Karpas-422 (cell line): ENCODE results near the gene SCN3A. TPM values are rescaled to one million over a fixed set of nuclear protein-coding genes. Genes with fewer than 3 reads are reported as not detected.

Experiments
- DNase-seq: peaks from one replicate; pipeline ENCODE4 v3.0.0-alpha.2; 2015
- H2AFZ ChIP-seq: fragments of 200-600 bp; sonication (generic); 2 replicates; pipeline ENCODE4 v1.6.1; 2014; ENCODE audit warnings: antibody characterized with exemption, low read length, mixed read lengths
- H3K27ac ChIP-seq: fragments of 200-600 bp; sonication (generic); 2 replicates; pipeline ENCODE4 v1.5.1; 2014; ENCODE audit warnings: mild to moderate bottlenecking, low read length, moderate library complexity
- H3K27me3 ChIP-seq: fragments of 200-600 bp; sonication (generic); 2 replicates; pipeline ENCODE4 v1.6.1; 2014; ENCODE audit warnings: low read length, mixed read lengths
- H3K36me3 ChIP-seq: fragments of 200-600 bp; sonication (generic); 2 replicates; pipeline ENCODE4 v1.6.1; 2014; ENCODE audit warnings: low read length, mixed read lengths; ENCODE audit not compliant: insufficient read depth
- H3K4me1 ChIP-seq: fragments of 200-600 bp; sonication (generic); 2 replicates; pipeline ENCODE4 v1.6.1; 2014; ENCODE audit warnings: mild to moderate bottlenecking, low read length, mixed read lengths
- H3K4me2 ChIP-seq: fragments of 200-600 bp; sonication (generic); 2 replicates; pipeline ENCODE4 v1.6.1; 2014; ENCODE audit warnings: low read length, low read depth, mild to moderate bottlenecking; ENCODE audit not compliant: poor library complexity, severe bottlenecking
- H3K4me3 ChIP-seq: fragments of 200-600 bp; sonication (generic); 2 replicates; pipeline ENCODE4 v1.5.1; 2014; ENCODE audit warnings: mild to moderate bottlenecking, antibody characterized with exemption, low read length, mixed read lengths
- H3K79me2 ChIP-seq: fragments of 200-600 bp; sonication (generic); 2 replicates; pipeline ENCODE4 v1.6.1; 2014; ENCODE audit warnings: mild to moderate bottlenecking, low read length, mixed read lengths
- H3K9ac ChIP-seq: fragments of 200-600 bp; sonication (generic); 2 replicates; pipeline ENCODE4 v1.6.0; 2014; ENCODE audit warnings: low read length
- H3K9me2 ChIP-seq: fragments of 200-600 bp; sonication (generic), shearing (Covaris generic); replicated peaks from 2 replicates; pipeline ENCODE4 v1.6.0; 2014; ENCODE audit warnings: mild to moderate bottlenecking, low read length, moderate library complexity; ENCODE audit not compliant: insufficient read depth
- H3K9me3 ChIP-seq: fragments of 300-700, 200-600 bp; sonication (generic); 2 replicates; pipeline ENCODE4 v1.6.1; 2014; ENCODE audit warnings: low read length, mixed read lengths
- H4K20me1 ChIP-seq: fragments of 200-600 bp; sonication (generic); 2 replicates; pipeline ENCODE4 v1.6.1; 2014; ENCODE audit warnings: mild to moderate bottlenecking, antibody characterized with exemption, low read length, low read depth; ENCODE audit not compliant: insufficient read depth
- total RNA-seq: library from RNA; depleted of rRNA; stranded (reverse); fragments of >200 nt; shearing (Covaris generic); gene quantifications from 2 replicates; pipeline ENCODE4 v1.2.3, GENCODE V29; 2014; ENCODE audit warnings: low replicate concordance

SCN3A gene
- total RNA-seq, 1 experiment from 2014 or later = not detected

- DNase-seq = peak; percentile 58
- no peaks in the 10 kb centered on the region for H3K27me3 ChIP-seq
- no peak overlapping the region for H3K4me2 ChIP-seq
- H3K79me2 ChIP-seq = no peaks in the 10 kb centered on the region
- no peaks in the 10 kb centered on the region for H3K9me2 ChIP-seq
- no peaks in the 10 kb centered on the region for H3K4me1 ChIP-seq
- no peak overlapping the region for H3K9ac ChIP-seq
- H3K9me3 ChIP-seq = no peaks in the 10 kb centered on the region
- no peak overlapping the region for H2AFZ ChIP-seq
- no peak overlapping the region for H3K4me3 ChIP-seq
- H4K20me1 ChIP-seq = no peaks in the 10 kb centered on the region
- H3K36me3 ChIP-seq = no peaks in the 10 kb centered on the region
- no peak overlapping the region for H3K27ac ChIP-seq
Measured at GRCh38 chr2:165238295-165238694, 34.4 kb upstream of the SCN3A start.

GRCh38 chr2:165237056-165237455 lies 33.2 kb upstream of the SCN3A start:
- no peaks in the 10 kb centered on the region for H3K79me2 ChIP-seq
- no peak overlapping the region for H3K4me2 ChIP-seq
- no peaks in the 10 kb centered on the region for H3K4me1 ChIP-seq
- H3K36me3 ChIP-seq = no peaks in the 10 kb centered on the region
- H3K4me3 ChIP-seq = no peak overlapping the region
- H3K9me2 ChIP-seq = no peaks in the 10 kb centered on the region
- H3K9me3 ChIP-seq = no peaks in the 10 kb centered on the region
- H3K27me3 ChIP-seq = no peaks in the 10 kb centered on the region
- DNase-seq = no peak
- no peak overlapping the region for H3K27ac ChIP-seq
- no peak overlapping the region for H2AFZ ChIP-seq
- H3K9ac ChIP-seq = no peak overlapping the region
- H4K20me1 ChIP-seq = no peaks in the 10 kb centered on the region

GRCh38 chr2:165227571-165227970 lies 23.7 kb upstream of the SCN3A start:
- Histone ChIP-seq H3K79me2 (no peaks in the 10 kb centered on the region), H3K4me1 (no peaks in the 10 kb centered on the region), H3K4me3 (no peak overlapping the region), H3K27ac (no peak overlapping the region), H3K9me3 (no peaks in the 10 kb centered on the region), H3K36me3 (no peaks in the 10 kb centered on the region), H3K9ac (no peak overlapping the region), H3K9me2 (no peaks in the 10 kb centered on the region), H3K27me3 (no peaks in the 10 kb centered on the region), H3K4me2 (no peak overlapping the region), H2AFZ (no peak overlapping the region), H4K20me1 (no peaks in the 10 kb centered on the region)
- no peak for DNase-seq

GRCh38 chr2:165224941-165225340 lies 21.1 kb upstream of the SCN3A start:
- no peak overlapping the region for H3K27ac ChIP-seq
- no peak overlapping the region for H3K4me3 ChIP-seq
- no peaks in the 10 kb centered on the region for H4K20me1 ChIP-seq
- H3K9me2 ChIP-seq = no peaks in the 10 kb centered on the region
- no peak overlapping the region for H2AFZ ChIP-seq
- no peak for DNase-seq
- no peaks in the 10 kb centered on the region for H3K9me3 ChIP-seq
- no peaks in the 10 kb centered on the region for H3K79me2 ChIP-seq
- H3K4me2 ChIP-seq = no peak overlapping the region
- H3K27me3 ChIP-seq = no peaks in the 10 kb centered on the region
- H3K36me3 ChIP-seq = no peaks in the 10 kb centered on the region
- H3K9ac ChIP-seq = no peak overlapping the region
- H3K4me1 ChIP-seq = no peaks in the 10 kb centered on the region

- H3K4me2 ChIP-seq = no peak overlapping the region
- no peak overlapping the region for H3K9ac ChIP-seq
- no peak overlapping the region for H3K4me3 ChIP-seq
- H3K4me1 ChIP-seq = no peaks in the 10 kb centered on the region
- H3K36me3 ChIP-seq = no peaks in the 10 kb centered on the region
- no peak overlapping the region for H2AFZ ChIP-seq
- no peaks in the 10 kb centered on the region for H4K20me1 ChIP-seq
- H3K9me3 ChIP-seq = no peaks in the 10 kb centered on the region
- no peak for DNase-seq
- no peaks in the 10 kb centered on the region for H3K27me3 ChIP-seq
- H3K27ac ChIP-seq = no peak overlapping the region
- H3K9me2 ChIP-seq = no peaks in the 10 kb centered on the region
- H3K79me2 ChIP-seq = no peaks in the 10 kb centered on the region
Measured at GRCh38 chr2:165219481-165219880, 15.6 kb upstream of the SCN3A start.

- no peak overlapping the region for H3K4me3 ChIP-seq
- H3K36me3 ChIP-seq = no peaks in the 10 kb centered on the region
- H3K4me2 ChIP-seq = no peak overlapping the region
- no peaks in the 10 kb centered on the region for H3K79me2 ChIP-seq
- no peaks in the 10 kb centered on the region for H3K27me3 ChIP-seq
- no peaks in the 10 kb centered on the region for H4K20me1 ChIP-seq
- no peaks in the 10 kb centered on the region for H3K9me3 ChIP-seq
- no peak overlapping the region for H3K27ac ChIP-seq
- no peak overlapping the region for H2AFZ ChIP-seq
- DNase-seq = no peak
- H3K9me2 ChIP-seq = no peaks in the 10 kb centered on the region
- no peaks in the 10 kb centered on the region for H3K4me1 ChIP-seq
- no peak overlapping the region for H3K9ac ChIP-seq
Measured at GRCh38 chr2:165214093-165214492, 10.2 kb upstream of the SCN3A start.

- H3K9ac ChIP-seq = no peak overlapping the region
- no peak overlapping the region for H3K4me3 ChIP-seq
- no peak for DNase-seq
- H3K4me2 ChIP-seq = no peak overlapping the region
- no peaks in the 10 kb centered on the region for H3K27me3 ChIP-seq
- no peaks in the 10 kb centered on the region for H3K4me1 ChIP-seq
- H3K9me2 ChIP-seq = no peaks in the 10 kb centered on the region
- no peaks in the 10 kb centered on the region for H3K36me3 ChIP-seq
- H2AFZ ChIP-seq = no peak overlapping the region
- H3K9me3 ChIP-seq = no peaks in the 10 kb centered on the region
- no peak overlapping the region for H3K27ac ChIP-seq
- no peaks in the 10 kb centered on the region for H4K20me1 ChIP-seq
- no peaks in the 10 kb centered on the region for H3K79me2 ChIP-seq
Measured at GRCh38 chr2:165208094-165208493, 4.2 kb upstream of the SCN3A start.

GRCh38 chr2:165205865-165206264 lies 2.0 kb upstream of the SCN3A start:
- no peak overlapping the region for H3K4me2 ChIP-seq
- no peaks in the 10 kb centered on the region for H3K9me3 ChIP-seq
- no peaks in the 10 kb centered on the region for H3K4me1 ChIP-seq
- H3K4me3 ChIP-seq = no peak overlapping the region
- no peaks in the 10 kb centered on the region for H4K20me1 ChIP-seq
- H3K79me2 ChIP-seq = no peaks in the 10 kb centered on the region
- no peak for DNase-seq
- H3K27ac ChIP-seq = no peak overlapping the region
- no peak overlapping the region for H2AFZ ChIP-seq
- H3K36me3 ChIP-seq = no peaks in the 10 kb centered on the region
- no peaks in the 10 kb centered on the region for H3K9me2 ChIP-seq
- no peak overlapping the region for H3K9ac ChIP-seq
- no peaks in the 10 kb centered on the region for H3K27me3 ChIP-seq

GRCh38 chr2:165202239-165202638 lies 1.6 kb downstream of the SCN3A start:
- Histone ChIP-seq H2AFZ (no peak overlapping the region), H3K4me2 (no peak overlapping the region)

More at GRCh38 chr2:165202239-165202638, 1.6 kb downstream of the SCN3A start:
- Histone ChIP-seq H3K4me3 (no peak overlapping the region), H3K27me3 (no peaks in the 10 kb centered on the region), H3K9me2 (no peaks in the 10 kb centered on the region), H3K36me3 (no peaks in the 10 kb centered on the region), H4K20me1 (no peaks in the 10 kb centered on the region), H3K4me1 (no peaks in the 10 kb centered on the region), H3K27ac (no peak overlapping the region), H3K9me3 (no peaks in the 10 kb centered on the region), H3K9ac (no peak overlapping the region), H3K79me2 (no peaks in the 10 kb centered on the region)
- DNase-seq = no peak
